Left forelimb (tissue), 1 donor: ENCODE data around the gene ZBTB7B.
A peak's percentile ranks its signal among the peaks of the same experiment; 100 is the strongest.
"Not testable (repeated sequence)": the region's sequence is repeated elsewhere in the genome, so short reads cannot be mapped to it uniquely, and the experiment has no call there.

Experiments used
- DNase-seq: peaks from one replicate; pipeline ENCODE4 v3.0.0-alpha.2; 2018; ENCODE audit warnings: low spot score

Gene ZBTB7B

GRCh38 chr1:154968731-154969130 lies 33.9 kb upstream of the ZBTB7B start:
- DNase-seq: no peak

DNA sequence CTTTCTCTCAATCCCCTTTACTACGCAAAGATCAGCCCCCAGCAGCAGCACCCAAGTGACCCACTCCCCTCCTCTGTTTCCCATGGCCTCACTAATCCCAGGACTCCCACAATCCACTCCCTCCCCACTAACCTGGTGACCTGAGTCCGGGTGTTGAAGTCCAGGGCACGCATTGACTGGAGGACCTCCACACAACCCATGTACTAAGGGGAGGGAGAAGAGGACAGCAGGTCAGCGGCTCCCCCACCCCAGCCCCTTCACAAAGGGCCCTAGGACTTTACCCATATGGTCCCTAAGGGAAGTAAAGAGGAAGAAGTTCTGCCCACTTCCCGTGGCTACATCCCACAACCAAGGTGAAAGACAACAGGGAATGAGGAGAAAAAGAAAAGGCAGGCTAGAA lies 33.4 kb upstream of the ZBTB7B start:
- DNase-seq: no peak

DNA sequence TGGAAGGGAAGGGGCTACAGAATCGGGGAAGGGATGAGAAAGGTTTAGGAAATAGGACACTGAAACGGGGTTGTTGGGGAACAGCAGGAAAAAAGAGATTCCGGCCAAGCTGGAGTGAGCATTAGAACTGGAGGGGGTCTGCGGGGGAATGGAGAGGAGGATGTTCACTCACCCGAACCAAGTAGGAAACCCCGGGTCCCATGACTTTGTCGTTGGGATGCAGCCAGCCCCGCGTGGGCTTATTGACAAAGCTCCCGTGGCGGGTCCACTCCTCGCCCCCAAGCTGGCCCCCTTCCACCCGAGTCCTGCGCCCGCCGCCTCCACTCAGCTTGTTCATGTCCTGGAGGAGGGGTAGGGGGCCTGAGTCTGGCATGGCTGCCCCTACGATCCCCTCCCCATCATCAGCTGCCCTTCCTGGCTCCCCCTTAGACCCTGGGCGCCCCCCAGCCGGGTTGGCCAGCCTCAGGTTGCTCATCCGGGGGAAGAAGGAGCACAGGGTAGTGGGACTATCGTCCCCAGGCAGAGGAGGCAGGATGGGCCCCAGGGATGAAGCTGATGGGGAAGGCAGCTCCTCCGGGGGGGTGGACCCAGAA lies 32.6 kb upstream of the ZBTB7B start:
- DNase-seq: no peak

GRCh38 chr1:154970631-154971340 lies 31.8 kb upstream of the ZBTB7B start, which contains the start of gene SHC1:
TSS of gene SHC1 (minus strand) at chr1:154970747. CDS start at chr1:154970526, 221 bp downstream.
- DNase-seq: peak; percentile 95

DNA sequence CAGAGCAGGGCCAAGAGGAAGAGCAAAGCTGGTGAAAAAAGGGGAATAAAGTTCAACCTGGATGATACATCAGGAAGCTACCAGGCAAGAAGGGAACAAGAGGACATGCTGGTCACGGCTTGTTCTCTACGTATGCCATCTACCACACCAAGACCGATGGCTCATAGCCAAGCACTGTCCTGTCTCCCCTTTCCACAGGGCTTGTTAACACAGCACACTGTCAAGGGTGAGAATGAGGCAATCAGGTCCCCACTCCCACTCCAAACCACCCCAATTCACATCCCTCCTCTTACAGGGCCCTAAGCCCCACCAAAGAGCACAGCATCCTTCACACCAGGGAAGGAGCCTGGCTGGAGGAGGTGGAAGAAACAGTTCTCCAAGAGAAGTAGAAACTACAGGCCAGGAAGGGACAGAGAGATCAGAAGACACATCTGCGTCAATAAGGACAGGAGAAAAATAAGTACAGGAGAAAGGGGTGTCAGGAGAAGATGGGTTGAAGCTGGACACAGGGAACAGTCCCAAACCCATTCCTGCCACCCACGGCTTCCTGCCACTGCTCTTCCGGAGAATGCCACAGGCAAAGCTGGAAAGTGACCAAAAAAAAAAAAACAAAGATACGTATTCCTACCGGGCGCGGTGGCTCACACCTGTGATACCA lies 31.1 kb upstream of the ZBTB7B start:
- no peak for DNase-seq

- no peak for DNase-seq
These were observed 30.4 kb upstream of the ZBTB7B start for GRCh38 chr1:154972213-154972516.

- DNase-seq: no peak
These were observed 29.9 kb upstream of the ZBTB7B start for GRCh38 chr1:154972517-154973343.

DNA sequence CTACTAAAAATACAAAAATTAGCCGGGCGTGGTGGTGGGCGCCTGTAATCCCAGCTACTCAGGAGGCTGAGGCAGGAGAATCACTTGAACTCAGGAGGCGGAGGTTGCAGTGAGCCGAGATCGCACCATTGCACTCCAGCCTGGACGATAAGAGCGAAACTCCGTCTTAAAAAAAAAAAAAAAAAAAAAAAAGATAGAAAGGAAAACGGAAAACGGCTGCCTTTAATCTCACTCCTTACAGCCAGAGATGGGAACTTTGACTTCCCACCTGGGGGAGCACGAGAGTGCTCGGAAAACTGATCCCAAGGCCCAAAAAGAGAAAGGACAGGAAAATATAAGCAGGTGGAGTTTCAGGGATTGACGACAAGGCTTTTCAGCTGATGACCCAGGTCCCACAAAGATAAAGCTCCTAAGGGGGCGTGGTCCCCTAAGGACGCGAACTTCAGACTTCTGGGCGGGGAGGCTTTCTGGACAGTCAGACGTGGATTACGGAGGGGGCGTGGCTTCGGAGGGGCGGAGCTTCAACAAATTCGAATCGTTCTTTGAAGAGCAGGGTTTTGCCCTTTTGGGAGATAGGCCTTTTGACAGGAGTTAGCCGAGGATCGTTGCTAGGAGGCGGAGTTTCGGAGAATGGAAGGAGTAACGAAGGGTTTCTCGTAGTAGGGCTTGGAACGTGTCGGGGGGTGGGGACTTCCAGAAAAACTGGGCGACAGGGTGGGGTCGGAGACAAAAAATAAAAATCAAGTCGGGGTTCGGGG lies 29.1 kb upstream of the ZBTB7B start:
- DNase-seq: peak; percentile 93

DNA sequence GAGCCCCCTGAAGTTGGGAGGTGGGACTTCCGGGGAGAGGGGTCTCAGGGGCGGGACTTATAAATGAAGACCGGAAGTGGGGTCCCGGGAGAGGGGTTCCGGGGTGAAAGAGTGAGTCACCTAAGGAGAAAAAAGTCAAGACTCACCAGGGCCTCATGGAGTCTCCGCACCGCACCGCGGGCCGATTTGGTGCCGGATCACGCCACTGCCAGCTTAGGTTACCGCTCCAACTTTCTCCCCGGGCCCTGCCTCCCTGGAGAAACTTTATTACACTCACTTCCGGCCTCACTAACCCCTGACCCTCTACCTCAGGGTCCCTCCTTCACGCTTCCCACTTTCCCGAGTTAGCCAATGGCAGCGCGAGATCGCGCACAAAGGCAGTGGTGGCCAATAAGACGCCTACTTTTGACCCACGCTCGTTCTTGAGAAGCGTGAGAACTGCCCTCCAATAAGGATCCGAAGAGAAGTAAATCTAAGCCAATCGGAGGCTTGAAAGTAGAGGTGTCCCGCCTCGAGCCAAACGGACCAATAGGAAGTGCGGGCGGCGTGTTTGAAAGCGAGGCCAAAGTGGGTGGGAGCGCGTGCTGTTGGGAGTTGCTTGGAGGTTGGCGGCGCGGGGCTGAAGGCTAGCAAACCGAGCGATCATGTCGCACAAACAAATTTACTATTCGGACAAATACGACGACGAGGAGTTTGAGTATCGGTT lies 28.3 kb upstream of the ZBTB7B start, which contains the start of gene CKS1B:
Gene CKS1B, plus strand, starts transcription at position 580 of the 706 bp plus-strand sequence. Its CDS starts 65 bp downstream, at position 645.
- peak; percentile 99 for DNase-seq

GRCh38 chr1:154974808-154975408 lies 27.7 kb upstream of the ZBTB7B start:
- DNase-seq: no peak

GRCh38 chr1:154975409-154976059 lies 27.1 kb upstream of the ZBTB7B start:
- DNase-seq: peak; percentile 81

DNA sequence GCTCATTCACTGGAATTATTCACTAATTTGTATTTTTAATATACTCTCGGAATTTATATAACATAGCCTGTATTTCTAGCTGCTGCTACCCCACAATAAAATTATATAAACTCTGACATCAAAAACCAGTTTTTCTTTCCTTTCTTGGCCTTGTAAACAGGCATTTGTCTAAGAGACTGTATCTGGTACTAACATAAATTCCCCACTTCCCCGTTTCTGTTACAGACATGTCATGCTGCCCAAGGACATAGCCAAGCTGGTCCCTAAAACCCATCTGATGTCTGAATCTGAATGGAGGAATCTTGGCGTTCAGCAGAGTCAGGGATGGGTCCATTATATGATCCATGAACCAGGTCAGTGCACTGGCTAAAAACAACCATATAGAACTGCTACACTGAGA lies 24.8 kb upstream of the ZBTB7B start:
- not testable (repeated sequence) for DNase-seq

DNA sequence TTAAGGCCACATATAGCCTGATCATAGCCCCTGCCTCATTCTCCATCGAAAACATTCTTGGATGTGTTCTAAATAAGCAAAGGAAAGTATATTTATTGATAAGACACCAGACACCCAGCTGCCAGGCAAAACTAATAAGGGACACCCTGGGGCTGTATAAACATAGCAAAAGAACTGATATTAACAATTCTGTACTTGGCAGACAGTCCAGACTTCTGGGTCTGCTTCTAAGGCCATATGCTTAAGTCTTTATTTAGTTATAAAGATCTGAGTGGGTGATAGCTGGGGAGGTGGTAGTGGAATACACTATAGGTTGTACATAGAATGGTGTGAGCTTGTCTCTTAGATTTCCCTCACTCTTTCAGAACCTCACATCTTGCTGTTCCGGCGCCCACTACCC lies 24.2 kb upstream of the ZBTB7B start:
- DNase-seq: no peak

GRCh38 chr1:154982341-154982740 lies 20.3 kb upstream of the ZBTB7B start:
- DNase-seq: no peak

- DNase-seq: peak; percentile 92
These were observed 19.5 kb upstream of the ZBTB7B start, which contains the start of gene FLAD1 for GRCh38 chr1:154982897-154983648. TSS of gene FLAD1 (plus strand) at chr1:154983344. CDS start at chr1:154983695, 351 bp downstream.

- DNase-seq: no peak
These were observed 18.7 kb upstream of the ZBTB7B start for GRCh38 chr1:154983776-154984466.

DNA sequence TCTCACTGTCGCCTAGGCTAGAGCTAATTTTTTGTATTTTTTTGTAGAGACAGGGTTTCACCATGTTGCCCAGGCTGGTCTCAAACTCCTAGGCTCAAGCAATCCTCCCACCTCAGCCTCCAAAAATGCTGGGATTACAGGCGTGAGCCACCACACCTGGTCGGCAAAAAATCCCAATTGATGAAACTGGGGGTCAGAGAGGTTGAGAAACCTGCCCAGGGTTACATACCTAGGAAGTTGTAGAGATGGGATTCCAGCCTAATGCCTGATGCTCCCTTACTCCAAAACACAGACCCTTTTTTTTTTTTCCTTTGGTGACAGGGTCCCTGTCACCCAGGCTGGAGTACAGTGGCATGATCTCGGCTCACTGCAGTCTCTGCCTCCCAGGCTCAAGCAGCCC lies 15.9 kb upstream of the ZBTB7B start:
- not testable (repeated sequence) for DNase-seq

- no peak for DNase-seq
These were observed 15.3 kb upstream of the ZBTB7B start for GRCh38 chr1:154987326-154987725.
